Measurements from ENCODE around the gene KLF6. TPM values are rescaled to one million over a fixed set of nuclear protein-coding genes. Genes with fewer than 3 reads are reported as not detected.

The KLF6 gene
- total and polyA plus RNA-seq, 2 donors (not counting 3 experiments of a cell fraction or from before 2014, with no cell fraction given): 183 to 307 TPM

DNA sequence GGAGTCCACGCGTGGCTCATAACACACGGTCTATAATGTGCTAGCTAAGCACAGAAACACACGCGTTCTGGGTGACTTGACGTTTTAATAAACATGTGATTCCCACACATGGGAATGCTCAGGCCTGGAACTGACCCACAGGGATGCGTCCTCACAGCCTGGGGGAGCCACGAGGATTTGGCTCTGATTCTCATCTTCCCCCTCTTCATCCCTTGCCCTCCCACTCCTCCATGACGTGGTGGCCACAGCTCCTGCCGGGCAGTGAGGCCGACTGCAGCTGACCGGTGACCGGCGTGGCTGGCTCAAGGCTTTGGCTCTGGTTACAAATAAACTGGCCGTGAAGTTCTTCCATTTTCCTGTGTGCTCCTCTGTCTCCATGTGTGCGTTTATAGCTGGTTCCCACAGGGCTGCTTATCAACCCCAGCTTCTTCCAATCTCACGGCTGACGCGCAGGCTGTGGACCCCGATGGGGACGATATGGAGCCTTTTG lies 40.9 kb upstream of the KLF6 start:
- intact Hi-C loops (cut with micrococcal nuclease): no loop called here
- H3K27ac ChIP-seq (ENCODE audit: insufficient read depth, low read depth, low read length): no peak overlapping the region
- no peaks in the 10 kb centered on the region for H3K79me2 ChIP-seq (ENCODE audit: control insufficient read depth, insufficient read depth, low read length)
- ChIA-PET CTCF (interaction anchor here (2.2 kb wide), 1 partner anchor 831 kb away, joined by 5 read pairs; no protein-coding TSS in a partner anchor), POLR2A (no interaction called here)
- dilution Hi-C loops (cut with MboI; ENCODE audit: extremely low pct_ligation_motif_present, low sequenced_read_pairs): no loop called here
- no peak overlapping the region for H3K9ac ChIP-seq (replicated peaks; ENCODE audit: extremely low read depth, insufficient read depth, low read length)
- H3K4me2 ChIP-seq (ENCODE audit: insufficient read depth, low read length): no peak overlapping the region
- H4K20me1 ChIP-seq (replicated peaks; ENCODE audit: control insufficient read depth, extremely low read depth, insufficient read depth, low read length): no peaks in the 10 kb centered on the region
- no peaks in the 10 kb centered on the region for H3K27me3 ChIP-seq (ENCODE audit: control insufficient read depth in 2 of 2, insufficient read depth in 2 of 2, low read length in 2 of 2)
- FAIRE-seq: no peak
- DNase-seq (ENCODE audit: low read depth, low spot score): no peak
- no peak overlapping the region for H2AFZ ChIP-seq (ENCODE audit: low read depth, low read length)
- H3K4me3 ChIP-seq (replicated peaks in 1 of 3; ENCODE audit: insufficient read depth in 1 of 3, low read depth in 1 of 3, low read length in 3 of 3): no peak overlapping the region
- BruUV-seq (replicated peaks): no TSS peak
- no peaks in the 10 kb centered on the region for H3K9me1 ChIP-seq (replicated peaks; ENCODE audit: control insufficient read depth, extremely low read depth, insufficient read depth, low read length)
- no peaks in the 10 kb centered on the region for H3K36me3 ChIP-seq (ENCODE audit: control insufficient read depth in 2 of 2, extremely low read depth in 1 of 2, insufficient read depth in 2 of 2, low read length in 2 of 2)
- H3K9me3 ChIP-seq (replicated peaks; ENCODE audit: control insufficient read depth, insufficient read depth, low read length): no peaks in the 10 kb centered on the region
- TF ChIP-seq FOS (IDR thresholded peaks at IDR 0.05; ENCODE audit: borderline replicate concordance, insufficient read depth, low read length): no peak
- TF ChIP-seq MYC (IDR thresholded peaks at IDR 0.05; ENCODE audit: low read depth, low read length): no peak
- TF ChIP-seq, protein P1, sequence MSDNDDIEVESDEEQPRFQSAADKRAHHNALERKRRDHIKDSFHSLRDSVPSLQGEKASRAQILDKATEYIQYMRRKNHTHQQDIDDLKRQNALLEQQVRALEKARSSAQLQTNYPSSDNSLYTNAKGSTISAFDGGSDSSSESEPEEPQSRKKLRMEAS (IDR thresholded peaks at IDR 0.05; ENCODE audit: insufficient read depth, insufficient read length): no peak
- TF ChIP-seq EZH2 (IDR thresholded peaks at IDR 0.05; ENCODE audit: borderline replicate concordance, low read depth, low read length, severe bottlenecking): no peak
- no peak for TF ChIP-seq POLR2A (IDR thresholded peaks at IDR 0.05; ENCODE audit: low read depth, low read length)
- TF ChIP-seq JUN (IDR thresholded peaks at IDR 0.05; ENCODE audit: borderline replicate concordance, insufficient read depth, insufficient read length, low read depth): no peak
- no peak for TF ChIP-seq GATA2 (IDR thresholded peaks at IDR 0.05; ENCODE audit: insufficient read depth, insufficient read length, low read depth, low read length)
- TF ChIP-seq, protein P2, sequence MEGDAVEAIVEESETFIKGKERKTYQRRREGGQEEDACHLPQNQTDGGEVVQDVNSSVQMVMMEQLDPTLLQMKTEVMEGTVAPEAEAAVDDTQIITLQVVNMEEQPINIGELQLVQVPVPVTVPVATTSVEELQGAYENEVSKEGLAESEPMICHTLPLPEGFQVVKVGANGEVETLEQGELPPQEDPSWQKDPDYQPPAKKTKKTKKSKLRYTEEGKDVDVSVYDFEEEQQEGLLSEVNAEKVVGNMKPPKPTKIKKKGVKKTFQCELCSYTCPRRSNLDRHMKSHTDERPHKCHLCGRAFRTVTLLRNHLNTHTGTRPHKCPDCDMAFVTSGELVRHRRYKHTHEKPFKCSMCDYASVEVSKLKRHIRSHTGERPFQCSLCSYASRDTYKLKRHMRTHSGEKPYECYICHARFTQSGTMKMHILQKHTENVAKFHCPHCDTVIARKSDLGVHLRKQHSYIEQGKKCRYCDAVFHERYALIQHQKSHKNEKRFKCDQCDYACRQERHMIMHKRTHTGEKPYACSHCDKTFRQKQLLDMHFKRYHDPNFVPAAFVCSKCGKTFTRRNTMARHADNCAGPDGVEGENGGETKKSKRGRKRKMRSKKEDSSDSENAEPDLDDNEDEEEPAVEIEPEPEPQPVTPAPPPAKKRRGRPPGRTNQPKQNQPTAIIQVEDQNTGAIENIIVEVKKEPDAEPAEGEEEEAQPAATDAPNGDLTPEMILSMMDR (IDR thresholded peaks at IDR 0.05; ENCODE audit: extremely low read depth in 1 of 2, insufficient read depth in 1 of 2, low read depth in 1 of 2, low read length in 2 of 2): no peak
- no peak for TF ChIP-seq POLR2AphosphoS5 (IDR thresholded peaks at IDR 0.05; ENCODE audit: insufficient read depth, low read depth, low read length)
- H3K4me1 ChIP-seq (ENCODE audit: control insufficient read depth, extremely low read depth, insufficient read depth, low read length): peaks cover 13% of the 10 kb centered on the region

Measured in endothelial cell of umbilical vein (primary cell).